ENCODE measurements around the gene LTO1. TPM values are rescaled to one million over a fixed set of nuclear protein-coding genes. Genes with fewer than 3 reads are reported as not detected.

LTO1 gene
- 10 to 100 TPM; 11.5 to 17.3 (median 12.6) TPM for polyA plus RNA-seq

DNA sequence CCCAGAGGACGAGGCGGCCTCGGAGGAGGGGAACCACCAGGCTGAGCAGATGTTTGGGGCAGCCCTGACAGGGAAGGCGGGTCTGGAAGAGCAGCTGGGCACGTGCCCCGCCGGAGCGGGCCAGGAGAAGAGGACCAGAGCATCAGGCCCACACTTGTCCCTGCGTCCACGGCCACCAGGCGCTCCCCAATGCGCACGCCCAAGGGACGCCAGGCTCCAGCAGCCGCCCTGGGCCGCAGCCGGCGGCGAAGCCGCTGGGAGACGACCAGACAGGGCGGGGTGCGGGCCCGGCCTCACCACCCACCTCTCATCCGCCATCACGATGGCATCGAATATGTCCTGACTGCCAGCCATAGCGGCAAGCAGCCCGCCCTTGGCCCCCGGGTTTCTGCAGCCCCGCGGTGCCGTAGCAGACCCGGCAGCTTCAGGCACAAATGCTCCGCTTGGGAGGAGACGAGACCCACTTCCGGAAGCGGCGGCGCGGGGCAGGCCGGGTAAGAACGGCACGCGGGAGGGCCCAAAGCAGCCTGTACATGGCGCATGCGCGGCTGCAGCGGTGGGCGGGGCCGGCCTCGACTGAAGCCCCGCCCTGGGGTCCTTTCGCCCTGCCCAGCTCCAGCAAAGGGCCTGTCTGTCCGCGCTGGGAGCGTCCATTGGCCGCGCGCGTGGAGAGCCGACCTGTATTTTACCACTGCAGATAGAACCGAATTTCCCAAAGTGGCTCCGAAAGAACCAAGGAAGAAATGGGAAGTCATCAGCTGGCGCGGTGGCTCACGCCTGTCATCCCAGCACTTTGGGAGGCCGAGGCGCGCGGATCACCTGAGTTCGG, at the start of gene LTO1:
LTO1 (minus strand) TSS at position 468 of the 829 bp plus-strand sequence; CDS start at position 354, 114 bp downstream.
- WGBS, 3 donors = 2 to 3% (median 3%) methylated on average over 70 to 72 of the region's 72 CpGs
- H3K27ac ChIP-seq (ENCODE audit: low read depth, low read length) = no peak within 1 kb of the TSS

GRCh38 chr11:69721745-69722144, 46.6 kb upstream of the LTO1 start:
- WGBS, 3 donors = 22 to 42% (median 30%) methylated on average over 9 of the region's 9 CpGs
- no peak overlapping the region for H3K27ac ChIP-seq (ENCODE audit: low read depth, low read length)

GRCh38 chr11:69721106-69721505, 46.0 kb upstream of the LTO1 start:
- WGBS, 3 donors = 26 to 51% (median 32%) methylated on average over 14 of the region's 14 CpGs
- H3K27ac ChIP-seq (ENCODE audit: low read depth, low read length) = no peak overlapping the region

DNA sequence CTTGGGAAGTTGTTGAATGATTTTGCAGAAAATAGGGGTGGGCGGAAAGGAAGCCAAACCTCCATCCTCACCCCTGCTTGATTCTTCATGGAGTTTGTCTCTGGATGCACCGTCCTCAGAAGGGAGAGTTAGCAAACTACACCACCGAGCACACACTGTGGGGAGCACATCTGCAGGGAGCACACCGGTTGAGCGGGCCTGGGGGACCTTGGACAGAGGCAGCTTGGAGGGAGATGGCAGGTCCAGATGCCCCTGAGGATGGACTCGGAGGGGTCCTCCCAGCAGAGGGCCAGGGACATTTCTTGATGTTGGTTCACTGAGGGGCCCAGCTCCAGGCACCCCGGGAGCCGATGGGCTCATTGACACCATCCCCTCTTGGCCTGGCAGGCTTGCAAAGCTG, 43.8 kb upstream of the LTO1 start:
- 66 to 83% (median 78%) methylated on average over 8 of the region's 8 CpGs for WGBS, 3 donors
- no peak overlapping the region for H3K27ac ChIP-seq (ENCODE audit: low read depth, low read length)

DNA sequence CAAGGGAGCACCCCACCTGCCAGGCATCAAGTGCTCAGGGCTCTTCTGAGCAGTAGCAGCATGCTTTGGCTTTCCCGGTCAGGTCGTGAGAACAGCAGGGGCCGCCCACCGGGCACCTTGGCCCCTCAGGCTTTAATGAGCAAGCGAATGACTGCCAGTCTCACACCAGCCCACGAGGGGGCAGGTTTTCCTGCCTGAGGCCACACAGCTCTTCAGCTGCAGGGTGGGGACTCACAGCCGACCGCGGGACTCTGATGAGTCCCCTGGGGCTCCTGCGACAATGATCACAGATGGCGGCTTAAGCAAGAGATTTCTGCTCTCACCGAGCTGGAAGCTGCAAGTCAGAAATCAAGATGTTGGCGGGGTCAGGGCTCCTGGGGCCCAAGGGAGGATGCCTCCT, 43.0 kb upstream of the LTO1 start:
- 4 to 5% (median 4%) methylated on average over 13 of the region's 13 CpGs for WGBS, 3 donors
- H3K27ac ChIP-seq (ENCODE audit: low read depth, low read length) = no peak overlapping the region

DNA sequence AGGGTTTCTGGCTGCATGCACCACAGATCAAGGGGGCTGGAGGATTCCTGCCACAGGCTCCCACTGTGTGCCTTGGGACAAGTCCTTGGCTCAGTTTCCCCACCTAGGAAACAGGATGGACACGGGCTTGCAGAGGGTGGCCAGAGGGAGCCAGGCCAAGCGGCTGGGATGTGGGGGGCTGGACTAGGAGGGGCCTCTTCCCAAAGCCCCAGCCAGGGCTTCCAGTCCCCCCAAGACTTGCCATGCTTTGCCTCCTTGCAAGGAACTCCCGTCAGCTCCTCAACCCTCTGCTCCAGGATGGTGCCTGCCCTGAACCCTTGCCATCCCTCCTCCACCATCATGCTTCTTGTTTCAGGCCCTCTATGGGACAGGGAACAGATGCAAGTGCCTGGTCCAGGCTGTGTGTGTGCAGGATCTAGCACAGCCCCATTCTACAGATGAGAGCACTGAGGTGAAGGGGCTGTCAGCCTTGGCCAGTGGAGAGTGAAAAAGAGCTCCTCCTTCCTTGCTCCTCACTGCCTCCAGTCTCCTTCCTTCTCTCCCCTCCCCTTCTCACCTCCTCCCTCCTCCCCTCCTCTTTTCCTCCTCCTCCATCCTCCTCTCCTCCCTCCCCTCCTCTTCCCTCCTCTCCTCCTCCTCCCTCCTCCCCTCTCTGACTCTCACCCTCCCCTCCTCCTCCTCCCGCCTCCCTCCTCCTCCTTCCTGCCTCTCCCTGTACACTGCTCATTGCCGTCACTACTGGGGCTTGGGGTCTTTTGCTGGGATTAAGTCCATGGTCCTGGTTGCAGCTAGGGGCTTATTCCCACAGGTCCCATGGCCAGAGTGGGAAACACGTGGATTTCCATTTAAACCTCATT, 42.0 kb upstream of the LTO1 start:
- 41 to 63% (median 55%) methylated on average over 5 to 6 of the region's 6 CpGs for WGBS, 3 donors
- H3K27ac ChIP-seq (ENCODE audit: low read depth, low read length) = no peak overlapping the region

GRCh38 chr11:69716099-69716498, 40.9 kb upstream of the LTO1 start:
- 74 to 83% (median 81%) methylated on average over 11 of the region's 11 CpGs for WGBS, 3 donors

DNA sequence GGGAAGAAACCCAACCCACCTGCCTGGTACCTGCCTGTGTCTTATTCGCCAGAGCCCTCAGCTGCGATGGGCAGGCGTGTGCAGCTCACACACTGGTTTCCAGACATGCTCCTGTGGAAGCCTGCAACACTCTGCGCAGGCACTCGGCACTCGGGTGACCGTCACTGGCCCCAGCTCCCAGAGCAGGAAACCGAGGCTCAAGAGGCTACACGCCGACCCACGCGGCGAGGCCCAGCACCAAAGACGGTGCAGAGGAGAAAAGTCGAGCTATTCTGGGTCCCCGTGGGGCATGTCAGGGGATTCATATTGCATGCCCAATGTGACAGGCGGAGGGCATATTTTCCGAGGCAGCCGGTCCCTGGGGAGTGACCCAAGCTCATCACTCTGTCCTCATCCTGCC, 40.3 kb upstream of the LTO1 start:
- H3K27ac ChIP-seq (ENCODE audit: low read depth, low read length) = no peak overlapping the region
- 81 to 84% (median 82%) methylated on average over 19 of the region's 19 CpGs for WGBS, 3 donors

More at GRCh38 chr11:69716099-69716498, 40.9 kb upstream of the LTO1 start:
- H3K27ac ChIP-seq (ENCODE audit: low read depth, low read length) = no peak overlapping the region

DNA sequence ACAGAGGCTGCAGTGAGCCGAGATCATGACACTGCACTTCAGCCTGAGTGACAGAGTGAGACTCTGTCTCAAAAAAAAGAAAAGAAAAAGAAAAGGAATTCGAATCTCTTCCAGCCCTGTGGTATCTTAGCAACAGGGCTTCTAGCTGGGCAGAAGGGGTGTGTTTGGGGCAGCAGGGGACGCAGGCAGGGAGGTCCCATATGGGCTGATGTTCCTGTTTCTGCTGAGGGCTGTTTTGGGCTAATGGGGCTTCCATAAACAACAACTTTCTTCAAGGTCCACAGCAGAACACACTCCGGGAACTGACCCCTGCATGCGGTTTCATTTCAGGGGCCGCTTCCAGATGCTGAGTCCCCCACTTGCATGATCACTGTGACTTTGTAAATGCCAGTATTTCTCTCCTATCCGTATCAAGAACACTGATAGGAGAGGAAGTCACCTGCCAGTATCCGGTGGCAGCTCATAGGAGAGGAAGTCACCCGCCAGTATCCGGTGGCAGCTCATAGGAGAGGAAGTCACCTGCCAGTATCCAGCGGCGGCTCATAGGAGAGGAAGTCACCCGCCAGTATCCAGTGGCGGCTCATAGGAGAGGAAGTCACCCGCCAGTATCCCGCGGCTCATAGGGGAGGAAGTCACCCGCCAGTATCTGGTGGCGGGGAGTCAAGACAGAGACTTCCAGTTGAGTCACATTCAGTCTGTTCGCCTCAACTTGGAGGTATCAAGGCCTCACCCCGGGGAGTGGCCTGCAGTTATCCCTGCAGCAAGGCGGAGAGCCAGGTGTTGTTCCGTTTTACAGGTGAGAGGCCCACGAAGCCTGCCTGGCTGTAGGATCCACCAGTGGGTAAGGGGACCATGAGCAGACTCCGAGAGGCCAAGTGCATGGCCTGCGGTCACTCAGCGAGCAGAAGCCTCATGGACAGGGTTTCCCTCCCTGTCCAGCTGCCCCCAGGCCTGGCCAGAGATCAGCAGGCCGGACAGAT, 37.0 kb upstream of the LTO1 start:
- 44 to 63% (median 51%) methylated on average over 26 to 28 of the region's 28 CpGs for WGBS, 3 donors

DNA sequence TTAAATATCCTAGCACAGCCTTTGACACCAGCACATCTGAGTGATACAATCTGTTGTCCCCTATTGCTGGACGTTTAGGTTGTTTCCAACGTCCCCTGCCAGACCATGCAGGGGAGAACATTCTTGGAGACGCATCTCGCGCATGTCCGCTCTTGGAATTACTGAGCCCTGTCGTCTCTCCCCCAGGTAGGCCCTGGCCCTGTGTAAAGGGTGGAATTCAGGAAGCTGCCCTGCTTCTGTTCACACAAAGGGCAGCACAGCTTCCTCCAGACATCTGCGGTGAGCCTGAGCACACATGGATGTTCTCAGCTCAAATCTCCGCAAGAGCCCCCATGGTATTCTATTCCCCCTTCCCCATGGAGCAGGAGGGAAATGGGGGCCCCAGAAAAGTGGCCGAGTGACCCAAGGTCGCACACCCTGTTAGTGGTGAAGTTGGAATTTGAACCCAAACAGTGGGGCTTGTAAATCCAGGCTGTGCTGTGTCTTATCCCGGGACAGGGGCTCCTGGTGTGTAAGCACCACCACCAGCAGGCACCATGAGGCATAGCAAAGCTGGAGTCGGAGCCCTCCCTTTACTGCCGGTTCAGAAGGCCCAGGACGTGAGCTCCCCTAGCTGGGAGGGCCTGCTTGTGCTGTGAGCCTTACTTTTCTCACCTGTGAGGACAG, 33.7 kb upstream of the LTO1 start:
- no peak overlapping the region for H3K27ac ChIP-seq (ENCODE audit: low read depth, low read length)
- 58 to 63% (median 62%) methylated on average over 15 of the region's 15 CpGs for WGBS, 3 donors

More for the DNA sequence above, 37.0 kb upstream of the LTO1 start:
- H3K27ac ChIP-seq (ENCODE audit: low read depth, low read length) = no peak overlapping the region

DNA sequence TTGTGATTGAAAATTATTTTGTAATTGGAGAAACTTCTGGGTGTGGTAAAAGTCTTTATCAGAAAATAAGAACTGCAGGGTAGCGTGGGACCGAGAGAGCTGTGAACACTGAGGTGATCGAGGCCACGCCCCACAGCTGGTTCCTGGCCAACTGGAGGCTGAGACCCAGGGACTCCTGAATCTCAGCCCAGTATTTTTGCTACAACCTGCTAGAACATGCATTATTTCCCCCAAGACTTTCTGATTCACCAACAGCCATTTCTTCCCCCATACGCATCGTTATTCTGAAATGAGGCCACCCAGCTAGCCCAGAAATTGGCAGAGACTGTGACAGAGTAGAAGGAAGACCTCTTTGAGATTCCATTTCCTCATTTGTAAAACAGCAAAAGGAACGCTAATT, 32.0 kb upstream of the LTO1 start:
- H3K27ac ChIP-seq (ENCODE audit: low read depth, low read length) = no peak overlapping the region
- WGBS, 3 donors = 34 to 37% (median 35%) methylated on average over 7 of the region's 7 CpGs

- WGBS, 3 donors = 44 to 54% (median 51%) methylated on average over 20 of the region's 20 CpGs
- no peak overlapping the region for H3K27ac ChIP-seq (ENCODE audit: low read depth, low read length)
Measured at GRCh38 chr11:69705901-69706787, 31.0 kb upstream of the LTO1 start.

DNA sequence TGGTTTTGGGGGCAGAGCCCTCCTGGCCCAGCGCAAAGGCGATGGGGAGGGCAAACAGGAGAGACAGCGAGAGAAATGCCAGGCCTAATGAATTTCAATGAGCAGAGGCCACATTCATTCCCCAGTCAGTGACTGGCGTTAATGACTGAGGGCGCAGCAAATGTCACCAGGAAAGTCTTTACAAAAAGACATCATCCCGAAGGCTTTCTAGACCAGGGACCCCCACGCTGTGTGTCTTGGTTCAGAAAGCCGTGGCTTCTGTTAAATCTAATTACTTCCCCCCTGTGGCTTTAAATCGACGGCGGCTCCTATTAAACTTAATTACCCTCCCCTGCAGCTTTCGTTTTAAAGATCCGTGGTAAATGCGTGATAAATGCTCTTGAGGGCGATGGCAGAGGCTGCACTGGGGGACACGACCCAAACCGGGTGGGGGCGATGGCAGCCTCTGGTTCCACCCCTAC, 30.2 kb upstream of the LTO1 start:
- no peak overlapping the region for H3K27ac ChIP-seq (ENCODE audit: low read depth, low read length)
- WGBS, 3 donors = 6 to 26% (median 19%) methylated on average over 18 of the region's 18 CpGs

DNA sequence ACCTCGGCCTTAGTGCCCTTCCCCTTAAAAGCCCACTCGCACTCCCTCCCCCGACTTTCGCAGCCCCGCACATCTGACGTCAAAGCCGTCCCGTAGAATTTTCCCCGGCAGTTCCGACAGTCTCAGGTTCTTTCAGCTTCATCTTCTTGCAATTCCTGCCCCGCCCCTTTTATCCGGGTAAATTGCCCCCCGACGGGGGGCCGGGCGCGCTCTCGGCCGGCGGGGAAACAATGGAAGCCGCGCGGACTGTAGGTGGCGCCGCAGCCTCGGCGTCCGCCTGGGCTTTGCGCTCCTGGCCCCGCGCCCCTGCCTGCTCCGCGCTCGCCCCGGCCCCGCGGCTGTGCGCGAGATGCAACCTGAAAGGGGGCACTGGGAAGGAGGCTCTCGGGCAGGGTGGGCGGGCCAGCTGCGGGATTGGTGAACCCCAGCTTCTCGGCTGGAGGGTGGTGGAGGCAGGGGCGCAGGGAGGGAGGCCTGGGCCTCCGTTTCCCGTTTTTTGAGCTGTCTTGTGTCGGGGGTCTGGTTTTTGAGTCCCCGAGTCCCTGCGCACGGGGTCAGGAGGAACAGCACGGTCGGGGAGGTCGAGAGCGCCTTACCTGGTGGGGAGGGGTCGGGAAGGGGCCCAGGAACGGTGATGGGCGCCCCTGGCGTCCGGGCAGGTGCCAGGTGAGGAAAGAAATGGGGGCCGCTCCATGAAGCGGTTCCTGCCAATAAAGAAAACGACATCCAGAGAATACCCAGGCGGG, 29.5 kb upstream of the LTO1 start:
- H3K27ac ChIP-seq (ENCODE audit: low read depth, low read length) = no peak overlapping the region
- 4 to 5% (median 4%) methylated on average over 62 to 63 of the region's 63 CpGs for WGBS, 3 donors

GRCh38 chr11:69703768-69704507, 28.8 kb upstream of the LTO1 start, which contains the start of gene FGF19:
Gene FGF19 (minus strand): TSS chr11:69704022. CDS start chr11:69703876, 146 bp downstream.
- 1 to 2% (median 2%) methylated on average over 59 to 67 of the region's 67 CpGs for WGBS, 3 donors
- no peak within 1 kb of the TSS for H3K27ac ChIP-seq (ENCODE audit: low read depth, low read length)
